BE2C (cell line): ENCODE data around the gene ATP9B.

Experiments
- DNase-seq: peaks from one replicate; pipeline ENCODE4 v3.0.0-alpha.2; 2020
- H3K27me3 ChIP-seq: fragments of 250-450 bp; sonication (Bioruptor Pico); 2 replicates; pipeline ENCODE4 v1.5.1; 2020; ENCODE audit warnings: mild to moderate bottlenecking
- H3K36me3 ChIP-seq: fragments of 250-450 bp; sonication (Bioruptor Pico); 2 replicates; pipeline ENCODE4 v1.5.1; 2020; ENCODE audit warnings: mild to moderate bottlenecking
- H3K4me1 ChIP-seq: fragments of 250-450 bp; sonication (Bioruptor Pico); 2 replicates; pipeline ENCODE4 v1.5.1; 2020
- H3K4me3 ChIP-seq: 2 replicates; pipeline ENCODE4 v1.5.1; 2011; ENCODE audit warnings: low read depth, low read length
- H3K9me3 ChIP-seq: fragments of 250-450 bp; sonication (Bioruptor Pico); 2 replicates; pipeline ENCODE4 v1.5.1; 2020
- CTCF ChIP-seq: IDR thresholded peaks from 2 replicates; pipeline ENCODE4 v1.5.1; 2012; ENCODE audit warnings: mild to moderate bottlenecking, low read depth, low read length

ATP9B gene

DNA sequence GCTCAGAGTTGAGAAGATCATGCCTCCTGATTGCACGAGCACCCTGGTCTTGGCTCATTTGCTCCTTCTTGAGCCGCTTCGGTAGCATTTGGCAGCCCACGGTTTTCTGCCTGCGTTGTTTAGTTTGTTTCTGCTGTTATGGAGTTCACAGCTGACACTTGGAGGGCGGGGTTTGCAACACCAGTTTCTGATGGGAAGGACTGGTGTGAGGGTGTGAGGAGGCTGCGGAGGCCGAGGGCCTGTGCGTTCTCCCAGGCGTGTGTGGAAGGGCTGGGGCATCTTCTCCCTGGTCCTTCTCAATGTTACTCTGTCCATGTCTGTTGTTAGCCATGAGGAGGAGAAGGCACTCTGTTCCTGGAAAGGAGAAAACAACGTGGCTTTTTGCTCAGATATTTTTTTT, 349.4 kb downstream of the ATP9B start:
- H3K27me3 ChIP-seq, result no peaks in the 10 kb centered on the region
- no peaks in the 10 kb centered on the region for H3K9me3 ChIP-seq
- H3K4me3 ChIP-seq, result no peak overlapping the region
- H3K36me3 ChIP-seq, result no peaks in the 10 kb centered on the region
- no peak for DNase-seq
- no peak for TF ChIP-seq CTCF
- no peaks in the 10 kb centered on the region for H3K4me1 ChIP-seq

GRCh38 chr18:79420033-79420745, 351.0 kb downstream of the ATP9B start:
- H3K4me3 ChIP-seq, result no peak overlapping the region
- DNase-seq, result no peak
- H3K4me1 ChIP-seq, result no peaks in the 10 kb centered on the region
- H3K36me3 ChIP-seq, result no peaks in the 10 kb centered on the region
- no peaks in the 10 kb centered on the region for H3K27me3 ChIP-seq
- no peak for TF ChIP-seq CTCF
- no peaks in the 10 kb centered on the region for H3K9me3 ChIP-seq

DNA sequence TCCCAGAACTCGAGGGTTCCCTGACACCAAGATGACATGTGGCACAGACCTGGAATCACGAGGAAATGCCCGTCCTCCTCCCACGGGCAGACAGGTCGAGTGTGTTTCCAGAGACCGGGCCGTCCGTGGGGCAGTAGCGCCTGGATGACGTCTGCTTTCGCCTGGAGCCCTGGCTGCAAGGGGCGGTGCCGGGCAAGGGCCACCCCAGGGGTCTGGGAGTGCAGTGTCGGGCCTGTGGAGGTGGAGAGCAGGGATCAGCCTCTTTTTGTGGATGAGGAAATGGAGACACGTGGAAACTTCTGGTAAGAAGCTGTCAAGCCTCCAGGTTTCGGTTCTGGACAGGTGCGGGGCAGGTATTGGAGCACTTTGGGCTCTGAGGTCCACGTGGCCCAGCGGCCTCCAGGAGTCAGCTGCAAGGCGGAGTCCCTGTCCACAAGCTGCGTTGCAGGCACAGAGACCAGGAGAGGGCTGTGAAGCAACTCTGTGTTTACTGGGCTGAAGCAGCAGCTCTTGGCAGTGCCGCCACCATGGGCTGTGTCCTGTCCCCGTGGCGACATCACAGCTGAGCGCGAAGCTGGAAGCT, 352.2 kb downstream of the ATP9B start:
- no peaks in the 10 kb centered on the region for H3K36me3 ChIP-seq
- H3K9me3 ChIP-seq, result no peaks in the 10 kb centered on the region
- no peak overlapping the region for H3K4me3 ChIP-seq
- no peak for TF ChIP-seq CTCF
- no peaks in the 10 kb centered on the region for H3K4me1 ChIP-seq
- no peak for DNase-seq
- H3K27me3 ChIP-seq, result no peaks in the 10 kb centered on the region

DNA sequence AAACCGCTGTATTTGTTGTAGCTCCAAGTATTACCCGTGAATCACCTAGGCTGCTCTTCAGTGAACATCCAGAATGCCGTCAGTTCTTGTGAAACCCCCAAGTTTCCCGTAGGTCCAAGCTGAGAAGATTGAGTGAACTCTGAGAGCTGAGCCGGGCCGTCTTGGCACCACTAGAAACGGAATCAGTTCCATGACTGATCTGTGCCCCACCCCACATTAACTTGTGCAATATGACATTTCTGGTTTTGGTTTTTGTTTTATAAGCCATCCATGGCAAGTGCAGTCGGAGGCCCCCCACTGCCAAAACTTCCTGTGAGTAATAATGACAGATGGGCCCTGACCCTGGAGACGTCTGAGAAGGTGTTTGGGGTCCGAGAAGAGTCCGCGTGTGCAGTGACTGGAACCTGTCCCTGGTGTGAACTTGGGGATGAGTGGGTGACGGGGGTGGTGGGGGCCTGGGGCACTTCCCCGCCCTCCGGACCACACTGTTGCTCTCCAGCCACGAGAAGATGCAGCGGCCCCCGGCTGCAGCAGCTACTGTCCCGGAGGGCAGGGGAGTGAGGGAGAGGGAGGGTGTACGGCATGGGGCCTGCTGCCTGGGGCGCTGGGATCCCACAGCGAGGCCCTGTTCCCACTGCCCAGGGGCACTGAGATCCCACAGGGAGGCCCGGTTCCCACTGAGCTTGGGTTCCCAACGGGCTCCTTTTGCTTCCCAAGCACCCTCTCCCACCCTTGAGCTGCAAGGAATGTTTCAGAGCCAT, 353.0 kb downstream of the ATP9B start:
- no peak for DNase-seq
- Histone ChIP-seq H3K27me3 (no peaks in the 10 kb centered on the region), H3K4me3 (no peak overlapping the region), H3K4me1 (no peaks in the 10 kb centered on the region), H3K36me3 (no peaks in the 10 kb centered on the region), H3K9me3 (no peaks in the 10 kb centered on the region)
- no peak for TF ChIP-seq CTCF

DNA sequence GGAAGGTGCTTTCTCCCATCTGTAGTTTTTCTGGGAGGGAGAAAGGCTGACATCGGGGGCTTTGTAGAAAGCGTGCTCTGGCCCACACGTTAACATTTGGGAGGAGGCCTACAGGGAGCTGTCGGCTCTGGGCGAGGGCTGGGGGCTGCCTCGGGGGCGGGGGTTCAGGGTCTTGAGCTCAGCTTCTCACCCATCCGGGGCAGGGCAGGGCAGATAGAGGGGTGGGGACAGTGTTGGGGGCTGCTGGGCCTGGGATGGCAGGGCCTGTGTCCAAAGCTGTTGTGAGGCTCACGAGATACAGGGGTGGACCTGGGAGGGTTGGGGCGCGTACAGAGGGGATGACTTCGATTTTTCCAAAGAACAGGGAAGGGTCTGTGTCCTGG, 353.6 kb downstream of the ATP9B start:
- no peaks in the 10 kb centered on the region for H3K36me3 ChIP-seq
- no peak overlapping the region for H3K4me3 ChIP-seq
- no peaks in the 10 kb centered on the region for H3K27me3 ChIP-seq
- DNase-seq, result no peak
- H3K4me1 ChIP-seq, result no peaks in the 10 kb centered on the region
- no peak for TF ChIP-seq CTCF
- no peaks in the 10 kb centered on the region for H3K9me3 ChIP-seq
